ENCODE measurements around the gene SLAMF1.

The SLAMF1 gene

GRCh38 chr1:160674415-160674814, 27.6 kb upstream of the SLAMF1 start:
- Histone ChIP-seq H3K36me3 (ENCODE audit: control insufficient read depth, insufficient read depth, low read length) (no peaks in the 10 kb centered on the region), H3K9me3 (ENCODE audit: control insufficient read depth, insufficient read depth, low read length) (no peaks in the 10 kb centered on the region), H3K4me3 (ENCODE audit: low read depth, low read length) (no peak overlapping the region), H3K27me3 (ENCODE audit: control insufficient read depth, insufficient read depth, low read length) (no peaks in the 10 kb centered on the region), H3K4me1 (ENCODE audit: control insufficient read depth, insufficient read depth, low read length) (peaks cover 33% of the 10 kb centered on the region), H3K9ac (ENCODE audit: low read depth, low read length) (no peak overlapping the region)

- Histone ChIP-seq H3K27me3 (ENCODE audit: control insufficient read depth, insufficient read depth, low read length) (no peaks in the 10 kb centered on the region), H3K9ac (ENCODE audit: low read depth, low read length) (no peak overlapping the region), H3K4me1 (ENCODE audit: control insufficient read depth, insufficient read depth, low read length) (peaks cover 33% of the 10 kb centered on the region), H3K9me3 (ENCODE audit: control insufficient read depth, insufficient read depth, low read length) (no peaks in the 10 kb centered on the region), H3K36me3 (ENCODE audit: control insufficient read depth, insufficient read depth, low read length) (no peaks in the 10 kb centered on the region), H3K4me3 (ENCODE audit: low read depth, low read length) (peak overlapping the region; percentile 6)
Observed at GRCh38 chr1:160672789-160673695, 26.2 kb upstream of the SLAMF1 start.

GRCh38 chr1:160671603-160672517, 25.0 kb upstream of the SLAMF1 start:
- no peaks in the 10 kb centered on the region for H3K27me3 ChIP-seq (ENCODE audit: control insufficient read depth, insufficient read depth, low read length)
- H3K4me1 ChIP-seq (ENCODE audit: control insufficient read depth, insufficient read depth, low read length) = peaks cover 33% of the 10 kb centered on the region
- H3K9ac ChIP-seq (ENCODE audit: low read depth, low read length) = no peak overlapping the region
- H3K4me3 ChIP-seq (ENCODE audit: low read depth, low read length) = no peak overlapping the region
- no peaks in the 10 kb centered on the region for H3K36me3 ChIP-seq (ENCODE audit: control insufficient read depth, insufficient read depth, low read length)
- H3K9me3 ChIP-seq (ENCODE audit: control insufficient read depth, insufficient read depth, low read length) = no peaks in the 10 kb centered on the region

DNA sequence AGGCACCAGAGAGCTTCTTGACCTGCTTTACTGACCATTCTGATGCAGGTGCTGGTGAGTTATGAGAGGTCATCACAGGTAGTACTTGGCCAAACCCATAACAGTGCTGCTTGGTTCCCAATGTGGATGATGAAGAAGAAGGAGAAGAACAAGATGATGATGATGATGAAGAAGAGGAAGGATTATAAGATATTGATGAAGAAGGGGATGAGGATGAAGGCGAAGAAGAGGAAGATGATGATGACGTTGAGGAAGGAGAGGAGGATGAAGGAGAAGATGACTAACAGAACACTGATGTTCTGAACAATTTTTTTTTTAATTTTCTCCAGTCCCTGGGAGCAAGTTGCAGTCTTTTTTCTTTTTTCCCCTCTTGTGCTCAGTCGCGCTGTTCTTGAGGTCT, 23.9 kb upstream of the SLAMF1 start:
- no peaks in the 10 kb centered on the region for H3K27me3 ChIP-seq (ENCODE audit: control insufficient read depth, insufficient read depth, low read length)
- peaks cover 33% of the 10 kb centered on the region for H3K4me1 ChIP-seq (ENCODE audit: control insufficient read depth, insufficient read depth, low read length)
- no peak overlapping the region for H3K4me3 ChIP-seq (ENCODE audit: low read depth, low read length)
- no peaks in the 10 kb centered on the region for H3K9me3 ChIP-seq (ENCODE audit: control insufficient read depth, insufficient read depth, low read length)
- H3K36me3 ChIP-seq (ENCODE audit: control insufficient read depth, insufficient read depth, low read length) = no peaks in the 10 kb centered on the region
- no peak overlapping the region for H3K9ac ChIP-seq (ENCODE audit: low read depth, low read length)

DNA sequence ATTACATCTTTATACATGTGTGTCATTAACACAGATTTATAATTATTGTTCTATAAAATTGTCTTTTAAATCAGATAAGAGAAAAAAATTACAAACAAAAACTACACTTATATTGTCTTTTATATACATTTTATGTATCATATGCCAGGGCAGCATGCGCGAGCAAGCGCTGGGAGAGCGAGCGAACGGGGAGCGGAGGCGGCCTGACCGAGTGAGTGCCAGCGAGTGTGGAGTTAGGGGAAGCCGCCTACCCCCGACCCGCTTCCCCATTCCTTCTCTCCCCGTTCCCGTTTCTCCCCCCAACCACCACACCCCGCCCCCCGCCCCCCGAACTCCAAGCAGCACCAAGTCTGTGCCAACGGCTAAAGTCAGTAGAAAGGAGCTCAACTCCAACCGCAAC, 23.0 kb upstream of the SLAMF1 start:
- Histone ChIP-seq H3K9me3 (ENCODE audit: control insufficient read depth, insufficient read depth, low read length) (no peaks in the 10 kb centered on the region), H3K36me3 (ENCODE audit: control insufficient read depth, insufficient read depth, low read length) (no peaks in the 10 kb centered on the region), H3K4me3 (ENCODE audit: low read depth, low read length) (no peak overlapping the region), H3K4me1 (ENCODE audit: control insufficient read depth, insufficient read depth, low read length) (peaks cover 30% of the 10 kb centered on the region), H3K9ac (ENCODE audit: low read depth, low read length) (no peak overlapping the region), H3K27me3 (ENCODE audit: control insufficient read depth, insufficient read depth, low read length) (no peaks in the 10 kb centered on the region)

DNA sequence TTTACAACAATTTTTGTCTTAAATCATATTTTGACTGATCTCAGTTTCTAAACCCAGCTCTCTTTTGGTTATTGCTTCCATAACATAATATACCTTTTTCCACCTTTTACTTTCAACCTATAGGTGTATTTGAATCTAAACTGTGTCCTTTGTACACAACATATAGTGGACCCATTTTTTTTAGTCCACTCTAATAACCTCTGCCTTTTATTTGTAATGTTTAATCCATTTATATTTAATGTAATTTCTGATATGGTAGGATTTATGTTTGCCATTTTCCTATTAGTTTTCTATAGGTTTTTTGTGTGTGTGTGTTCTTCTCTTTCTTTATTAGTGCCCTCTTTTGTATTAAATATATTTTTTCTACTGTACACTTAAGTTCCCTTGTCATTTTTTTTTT, 22.4 kb upstream of the SLAMF1 start:
- Histone ChIP-seq H3K9me3 (ENCODE audit: control insufficient read depth, insufficient read depth, low read length) (no peaks in the 10 kb centered on the region), H3K36me3 (ENCODE audit: control insufficient read depth, insufficient read depth, low read length) (no peaks in the 10 kb centered on the region), H3K4me3 (ENCODE audit: low read depth, low read length) (no peak overlapping the region), H3K9ac (ENCODE audit: low read depth, low read length) (no peak overlapping the region), H3K4me1 (ENCODE audit: control insufficient read depth, insufficient read depth, low read length) (peaks cover 27% of the 10 kb centered on the region), H3K27me3 (ENCODE audit: control insufficient read depth, insufficient read depth, low read length) (no peaks in the 10 kb centered on the region)

- H3K36me3 ChIP-seq (ENCODE audit: control insufficient read depth, insufficient read depth, low read length) = no peaks in the 10 kb centered on the region
- no peak overlapping the region for H3K9ac ChIP-seq (ENCODE audit: low read depth, low read length)
- H3K4me1 ChIP-seq (ENCODE audit: control insufficient read depth, insufficient read depth, low read length) = peaks cover 14% of the 10 kb centered on the region
- no peak overlapping the region for H3K4me3 ChIP-seq (ENCODE audit: low read depth, low read length)
- no peaks in the 10 kb centered on the region for H3K9me3 ChIP-seq (ENCODE audit: control insufficient read depth, insufficient read depth, low read length)
- no peaks in the 10 kb centered on the region for H3K27me3 ChIP-seq (ENCODE audit: control insufficient read depth, insufficient read depth, low read length)
Observed at GRCh38 chr1:160667896-160668295, 21.1 kb upstream of the SLAMF1 start.

DNA sequence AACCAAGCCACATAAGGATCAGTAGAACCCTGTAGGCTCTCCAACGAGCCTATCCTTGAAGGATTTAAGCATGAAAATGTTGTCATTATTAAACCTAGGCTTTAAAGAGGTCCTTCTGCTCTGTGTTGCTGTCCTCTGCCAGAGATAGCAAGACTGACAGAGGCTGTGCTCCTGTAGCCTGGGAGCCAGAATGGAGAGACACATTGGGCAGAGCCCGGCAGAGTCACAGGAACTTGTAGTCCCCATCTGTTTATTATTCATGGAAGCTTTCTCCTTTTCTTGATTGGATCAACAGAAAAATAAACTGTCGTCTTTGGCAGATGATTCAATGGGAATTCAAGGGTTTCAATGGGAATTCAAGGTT, 19.2 kb upstream of the SLAMF1 start:
- Histone ChIP-seq H3K4me1 (ENCODE audit: control insufficient read depth, insufficient read depth, low read length) (peaks cover 1% of the 10 kb centered on the region), H3K9ac (ENCODE audit: low read depth, low read length) (no peak overlapping the region), H3K9me3 (ENCODE audit: control insufficient read depth, insufficient read depth, low read length) (no peaks in the 10 kb centered on the region), H3K4me3 (ENCODE audit: low read depth, low read length) (no peak overlapping the region), H3K27me3 (ENCODE audit: control insufficient read depth, insufficient read depth, low read length) (no peaks in the 10 kb centered on the region), H3K36me3 (ENCODE audit: control insufficient read depth, insufficient read depth, low read length) (no peaks in the 10 kb centered on the region)

DNA sequence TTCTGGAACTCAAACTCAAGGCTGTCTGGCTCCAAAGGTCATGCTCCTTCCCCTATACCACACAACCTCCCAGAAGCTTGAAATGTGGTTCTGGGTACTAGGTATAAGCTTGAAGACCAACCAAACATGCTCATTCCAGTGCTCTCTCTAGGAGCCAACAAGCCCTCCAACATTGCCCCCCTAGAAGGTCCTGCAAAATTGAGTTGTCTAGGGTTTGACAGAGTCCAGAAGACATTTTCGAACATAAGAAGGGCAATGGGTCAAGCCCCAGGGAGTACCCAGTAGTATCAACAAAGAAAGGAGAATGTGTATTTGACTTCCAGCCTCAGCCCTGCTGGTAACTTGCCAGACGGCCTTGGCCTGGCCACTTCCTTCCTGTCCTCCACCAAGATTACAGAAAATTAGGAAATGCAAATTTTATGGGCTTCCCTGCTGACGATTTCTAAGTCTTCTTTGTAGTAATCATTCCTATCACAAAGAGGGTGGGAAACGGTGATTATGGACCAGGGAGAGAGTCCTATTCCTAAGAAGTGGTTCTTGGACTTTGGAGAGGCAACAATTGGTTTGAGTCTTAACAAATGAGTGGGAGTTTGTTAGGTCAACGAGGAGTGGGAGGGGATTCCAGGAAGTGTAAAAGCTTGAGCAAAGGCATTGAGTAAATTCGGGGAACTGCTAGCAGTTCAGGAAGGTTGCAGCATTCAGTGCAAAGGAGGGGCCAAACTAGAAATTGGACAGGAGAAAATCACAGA, 18.7 kb upstream of the SLAMF1 start:
- H3K36me3 ChIP-seq (ENCODE audit: control insufficient read depth, insufficient read depth, low read length) = no peaks in the 10 kb centered on the region
- no peak overlapping the region for H3K4me3 ChIP-seq (ENCODE audit: low read depth, low read length)
- no peaks in the 10 kb centered on the region for H3K27me3 ChIP-seq (ENCODE audit: control insufficient read depth, insufficient read depth, low read length)
- no peaks in the 10 kb centered on the region for H3K4me1 ChIP-seq (ENCODE audit: control insufficient read depth, insufficient read depth, low read length)
- no peaks in the 10 kb centered on the region for H3K9me3 ChIP-seq (ENCODE audit: control insufficient read depth, insufficient read depth, low read length)
- H3K9ac ChIP-seq (ENCODE audit: low read depth, low read length) = no peak overlapping the region

DNA sequence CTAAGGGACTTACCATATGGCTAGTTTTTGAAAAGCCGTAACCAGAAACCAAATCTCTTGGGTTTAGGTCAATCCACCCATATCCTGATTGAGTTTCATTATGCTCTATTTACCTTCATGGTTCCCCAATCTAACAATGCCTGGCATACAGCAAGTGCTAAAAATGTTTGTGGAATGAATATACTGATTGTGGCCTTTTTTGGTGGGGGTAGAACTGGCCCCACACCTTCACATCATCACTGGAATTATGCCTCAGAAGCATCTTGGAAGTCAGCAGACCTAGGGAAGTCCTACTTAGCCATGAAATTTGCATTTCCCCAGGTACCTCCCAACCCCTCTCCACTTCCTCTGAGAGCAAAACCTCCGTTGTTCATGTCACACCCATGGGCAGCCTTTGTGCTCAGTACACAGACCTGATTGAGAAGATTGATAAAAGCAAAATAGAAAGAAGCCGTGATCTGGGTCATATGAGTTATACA, 17.8 kb upstream of the SLAMF1 start:
- Histone ChIP-seq H3K36me3 (ENCODE audit: control insufficient read depth, insufficient read depth, low read length) (no peaks in the 10 kb centered on the region), H3K27me3 (ENCODE audit: control insufficient read depth, insufficient read depth, low read length) (no peaks in the 10 kb centered on the region), H3K4me1 (ENCODE audit: control insufficient read depth, insufficient read depth, low read length) (no peaks in the 10 kb centered on the region), H3K4me3 (ENCODE audit: low read depth, low read length) (no peak overlapping the region), H3K9me3 (ENCODE audit: control insufficient read depth, insufficient read depth, low read length) (no peaks in the 10 kb centered on the region), H3K9ac (ENCODE audit: low read depth, low read length) (no peak overlapping the region)

DNA sequence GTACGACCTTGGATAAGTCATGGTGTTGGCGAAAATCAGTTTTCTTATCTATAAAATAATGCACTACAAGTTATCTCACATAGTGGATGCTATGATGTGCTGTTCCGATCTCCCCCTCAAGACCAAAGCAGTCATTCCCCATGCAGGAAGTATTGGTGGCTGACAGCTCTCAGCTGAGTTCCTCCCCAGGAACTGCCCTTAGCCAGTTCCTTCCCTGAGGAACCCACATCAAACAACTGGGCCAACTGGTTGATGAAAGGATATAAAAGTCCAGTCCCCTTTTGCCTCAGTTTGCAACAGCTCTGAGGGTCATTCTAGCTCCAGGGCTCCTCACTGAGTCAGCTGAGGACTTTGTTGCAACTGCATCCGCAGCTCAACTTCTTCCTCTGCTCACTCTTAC, 16.1 kb upstream of the SLAMF1 start:
- no peak overlapping the region for H3K9ac ChIP-seq (ENCODE audit: low read depth, low read length)
- no peaks in the 10 kb centered on the region for H3K9me3 ChIP-seq (ENCODE audit: control insufficient read depth, insufficient read depth, low read length)
- no peak overlapping the region for H3K4me3 ChIP-seq (ENCODE audit: low read depth, low read length)
- H3K36me3 ChIP-seq (ENCODE audit: control insufficient read depth, insufficient read depth, low read length) = no peaks in the 10 kb centered on the region
- no peaks in the 10 kb centered on the region for H3K27me3 ChIP-seq (ENCODE audit: control insufficient read depth, insufficient read depth, low read length)
- H3K4me1 ChIP-seq (ENCODE audit: control insufficient read depth, insufficient read depth, low read length) = no peaks in the 10 kb centered on the region
